ENCODE data around the gene TMEM266.

GRCh38 chr15:76024021-76024768, 35.6 kb upstream of the TMEM266 start:
- TF ChIP-seq CTCF (IDR thresholded peaks at IDR 0.05; ENCODE audit: low read depth, low read length) (no peak), POLR2A (IDR thresholded peaks at IDR 0.05; ENCODE audit: extremely low read depth, insufficient read length) (no peak)
